Fibroblast of skin of left biceps (primary cell): Measurements from ENCODE around the gene AEN.

Source experiments
- DNase-seq, 2 experiments: peaks; one replicate each; pipeline ENCODE4 v3.0.0-alpha.2; 2013; ENCODE audit warnings: low read depth in 2 of 2

The AEN gene

GRCh38 chr15:88613074-88613944 is 7.8 kb upstream of the AEN start:
- DNase-seq = no peak

GRCh38 chr15:88615303-88616107 is 5.6 kb upstream of the AEN start:
- DNase-seq = no peak

GRCh38 chr15:88616240-88616639 is 4.9 kb upstream of the AEN start:
- no peak for DNase-seq

GRCh38 chr15:88617031-88617722 is 4.0 kb upstream of the AEN start:
- no peak for DNase-seq

GRCh38 chr15:88617790-88618189 is 3.4 kb upstream of the AEN start:
- DNase-seq = no peak

GRCh38 chr15:88618686-88619085 is 2.5 kb upstream of the AEN start:
- DNase-seq = no peak

- DNase-seq = no peak
Measured at GRCh38 chr15:88619796-88620195, 1.3 kb upstream of the AEN start.

- no peak for DNase-seq
Measured at GRCh38 chr15:88621789-88622604, 857 bp downstream of the AEN start.

- DNase-seq = no peak
Measured at GRCh38 chr15:88622605-88622975, 1.4 kb downstream of the AEN start.

GRCh38 chr15:88623061-88623460 is 1.9 kb downstream of the AEN start:
- no peak for DNase-seq

GRCh38 chr15:88623632-88624031 is 2.5 kb downstream of the AEN start:
- no peak for DNase-seq

GRCh38 chr15:88624156-88624970 is 3.2 kb downstream of the AEN start:
- no peak for DNase-seq

- DNase-seq = no peak
Measured at GRCh38 chr15:88624971-88625490, 3.9 kb downstream of the AEN start.

GRCh38 chr15:88625943-88626741 is 5.0 kb downstream of the AEN start:
- no peak for DNase-seq

- no peak for DNase-seq
Measured at GRCh38 chr15:88627463-88627862, 6.3 kb downstream of the AEN start.

- no peak for DNase-seq
Measured at GRCh38 chr15:88628018-88628654, 7.0 kb downstream of the AEN start.

GRCh38 chr15:88629071-88629470 is 7.9 kb downstream of the AEN start:
- no peak for DNase-seq

- DNase-seq = no peak
Measured at GRCh38 chr15:88630141-88630721, 9.1 kb downstream of the AEN start.
